Lower leg skin (tissue), 3 donors: ENCODE measurements around the gene PGAP3.
A peak's percentile ranks its signal among the peaks of the same experiment; 100 is the strongest.

Experiments
- CTCF ChIP-seq, 3 donors: fragments of 450-650 bp; IDR thresholded peaks; one replicate each; pipeline ENCODE4 v1.5.1; 2016; ENCODE audit warnings: antibody characterized with exemption in 3 of 3, mild to moderate bottlenecking in 3 of 3, moderate library complexity in 2 of 3
- POLR2A ChIP-seq, 2 donors: fragments of 450-650 bp; IDR thresholded peaks; one replicate each; pipeline ENCODE4 v1.6.1; 2016 to 2017; ENCODE audit warnings: antibody characterized with exemption in 2 of 2, mild to moderate bottlenecking in 1 of 2, moderate library complexity in 1 of 2

- peak in 1 of 3 donors; percentile 20 for TF ChIP-seq CTCF (IDR thresholded peaks at IDR 0.05)
- TF ChIP-seq POLR2A (IDR thresholded peaks at IDR 0.05), result no peak
These were observed 34.1 kb downstream of the PGAP3 start for GRCh38 chr17:39653662-39654331.
